ENCODE measurements around the gene SYT6.

- no peak for TF ChIP-seq CTCF (IDR thresholded peaks at IDR 0.05 in 8 of 11, conservative IDR thresholded peaks at IDR 0.05 in 3 of 11)
- TF ChIP-seq POLR2A (IDR thresholded peaks at IDR 0.05) = no peak
Measured at GRCh38 chr1:114169509-114169908, 15.8 kb upstream of the SYT6 start.
